GM18519 (cell line): ENCODE data around the gene TMEM203.
"Not testable (repeated sequence)": the region's sequence is repeated elsewhere in the genome, so short reads cannot be mapped to it uniquely, and the experiment has no call there.

ENCODE experiments used
- ATAC-seq: cut with Tn5 transposase; IDR thresholded peaks from one replicate; pipeline ENCODE4 v1.9.1; 2021; ENCODE audit warnings: mild to moderate bottlenecking, moderate library complexity; ENCODE audit not compliant: unreplicated experiment, low FRiP score

TMEM203 gene

GRCh38 chr9:137205126-137206069, at the start of gene TMEM203, which contains the start of gene NDOR1:
TMEM203 (minus strand) TSS chr9:137205648; CDS start chr9:137205414, 234 bp downstream.
NDOR1 (plus strand) TSS chr9:137205700; CDS start chr9:137205778, 78 bp downstream.
- no peak for ATAC-seq

GRCh38 chr9:137254624-137255447, 49.4 kb upstream of the TMEM203 start, which contains the start of gene NELFB:
NELFB (plus strand) TSS chr9:137255327.
- ATAC-seq: peak; percentile 45

GRCh38 chr9:137253717-137254623, 48.5 kb upstream of the TMEM203 start:
- ATAC-seq: no peak

- ATAC-seq: no peak
These were observed 47.4 kb upstream of the TMEM203 start for GRCh38 chr9:137252555-137253506.

GRCh38 chr9:137251490-137252268, 46.2 kb upstream of the TMEM203 start:
- ATAC-seq: no peak

- no peak for ATAC-seq
These were observed 45.7 kb upstream of the TMEM203 start, which contains the start of gene STPG3 for GRCh38 chr9:137251194-137251461. STPG3 (plus strand) TSS chr9:137251286; CDS start chr9:137251287, 1 bp downstream.

GRCh38 chr9:137250329-137251193, 45.1 kb upstream of the TMEM203 start:
- ATAC-seq: no peak

- ATAC-seq: no peak
These were observed 42.4 kb upstream of the TMEM203 start for GRCh38 chr9:137247916-137248175.

- ATAC-seq: no peak
These were observed 41.9 kb upstream of the TMEM203 start for GRCh38 chr9:137247135-137247915.

- no peak for ATAC-seq
These were observed 40.3 kb upstream of the TMEM203 start for GRCh38 chr9:137245450-137246421.

GRCh38 chr9:137244486-137245449, 39.3 kb upstream of the TMEM203 start:
- ATAC-seq: no peak

GRCh38 chr9:137243626-137244485, 38.4 kb upstream of the TMEM203 start:
- no peak for ATAC-seq

- ATAC-seq: not testable (repeated sequence)
These were observed 37.8 kb upstream of the TMEM203 start for GRCh38 chr9:137243266-137243625.
